Right atrium auricular region (tissue), 2 donors: ENCODE results near the gene ARMC5. TPM values are rescaled to one million over a fixed set of nuclear protein-coding genes. Genes with fewer than 3 reads are reported as not detected.
A peak's percentile ranks its signal among the peaks of the same experiment; 100 is the strongest.

ENCODE experiments used
- DNase-seq: peaks from one replicate; pipeline ENCODE4 v3.0.0-alpha.2; 2019; ENCODE audit warnings: low spot score
- H3K27ac ChIP-seq, 2 donors: fragments of 200-600 bp; sonication (generic); 1 replicate in 1 of 2; 2 replicates in 1 of 2; pipeline ENCODE4 v1.5.1; 2016 to 2019
- H3K27me3 ChIP-seq, 2 donors: fragments of 200-600 bp; sonication (generic); one replicate each; pipeline versions ENCODE4 v1.5.1 to v1.6.0; 2017 to 2019
- H3K36me3 ChIP-seq: fragments of 200-600 bp; sonication (generic); one replicate; pipeline ENCODE4 v1.5.1; 2016
- H3K4me1 ChIP-seq, 2 donors: fragments of 200-600 bp; sonication (generic); one replicate each; pipeline versions ENCODE4 v1.5.1 to v1.6.0; 2017 to 2019
- H3K4me3 ChIP-seq, 2 donors: fragments of 200-600 bp; sonication (generic); 1 replicate in 1 of 2; 2 replicates in 1 of 2; pipeline ENCODE4 v1.5.1; 2017 to 2019; ENCODE audit warnings: mild to moderate bottlenecking in 1 of 2, moderate library complexity in 1 of 2
- H3K9me3 ChIP-seq, 2 donors: fragments of 200-600 bp; sonication (generic); one replicate each; pipeline ENCODE4 v1.5.1; 2019
- CTCF ChIP-seq, 2 donors: fragments of 200-600 bp; sonication (generic); IDR thresholded peaks; one replicate each; pipeline ENCODE4 v1.5.1; 2019; ENCODE audit warnings: antibody characterized with exemption in 2 of 2
- total RNA-seq, 2 donors: library from RNA; depleted of rRNA; stranded (reverse); fragments of >200 nt; gene quantifications; one replicate each; pipeline ENCODE4 v1.1.0, GENCODE V29; 2016

Gene ARMC5
- total RNA-seq, 2 donors from 2014 or later, result 7.4 to 9.0 TPM

- Histone ChIP-seq H3K27me3 (no peaks in the 10 kb centered on the region), H3K4me1 (peaks cover 0 to 73% of the 10 kb centered on the region in 2 donors), H3K27ac (peak overlapping the region; percentile 98), H3K4me3 (peak overlapping the region in 1 of 2 donors; percentile 73), H3K36me3 (peaks cover 4% of the 10 kb centered on the region), H3K9me3 (no peaks in the 10 kb centered on the region)
- DNase-seq, result no peak
- no peak for TF ChIP-seq CTCF (IDR thresholded peaks at IDR 0.05)
These were observed 2.3 kb upstream of the ARMC5 start for GRCh38 chr16:31456988-31457360.

- H3K4me1 ChIP-seq, result peaks cover 0 to 60% of the 10 kb centered on the region in 2 donors
- H3K27ac ChIP-seq, result peak overlapping the region; percentile 98
These were observed 1.0 kb upstream of the ARMC5 start for GRCh38 chr16:31458073-31458843.

GRCh38 chr16:31459687-31460581 is 633 bp downstream of the ARMC5 start:
- no peaks in the 10 kb centered on the region for H3K27me3 ChIP-seq
- H3K36me3 ChIP-seq, result peaks cover 30% of the 10 kb centered on the region
- peak; percentile 100 for DNase-seq
- peak overlapping the region; percentile 73 to 76 for H3K4me3 ChIP-seq
- TF ChIP-seq CTCF (IDR thresholded peaks at IDR 0.05), result no peak
- peaks cover 0 to 43% of the 10 kb centered on the region in 2 donors for H3K4me1 ChIP-seq
- H3K9me3 ChIP-seq, result no peaks in the 10 kb centered on the region
- peak overlapping the region; percentile 98 for H3K27ac ChIP-seq

More at GRCh38 chr16:31458073-31458843, 1.0 kb upstream of the ARMC5 start:
- Histone ChIP-seq H3K9me3 (no peaks in the 10 kb centered on the region), H3K27me3 (no peaks in the 10 kb centered on the region), H3K4me3 (peak overlapping the region; percentile 73 to 76), H3K36me3 (peaks cover 15% of the 10 kb centered on the region)
- peak in 1 of 2 donors; percentile 29 for TF ChIP-seq CTCF (IDR thresholded peaks at IDR 0.05)
- no peak for DNase-seq

GRCh38 chr16:31460582-31461002 is 1.3 kb downstream of the ARMC5 start:
- Histone ChIP-seq H3K9me3 (no peaks in the 10 kb centered on the region), H3K27ac (peak overlapping the region; percentile 58 to 98), H3K36me3 (peaks cover 34% of the 10 kb centered on the region), H3K27me3 (no peaks in the 10 kb centered on the region), H3K4me3 (peak overlapping the region; percentile 34 to 73), H3K4me1 (peaks cover 0 to 36% of the 10 kb centered on the region in 2 donors)
- TF ChIP-seq CTCF (IDR thresholded peaks at IDR 0.05), result peak; percentile 28 to 61
- DNase-seq, result no peak

- Histone ChIP-seq H3K36me3 (peaks cover 41% of the 10 kb centered on the region), H3K4me3 (no peak overlapping the region), H3K9me3 (no peaks in the 10 kb centered on the region), H3K4me1 (peaks cover 0 to 29% of the 10 kb centered on the region in 2 donors), H3K27me3 (no peaks in the 10 kb centered on the region), H3K27ac (no peak overlapping the region)
- DNase-seq, result no peak
- TF ChIP-seq CTCF (IDR thresholded peaks at IDR 0.05), result no peak
These were observed 2.1 kb downstream of the ARMC5 start for GRCh38 chr16:31461201-31461920.
